Activated CD8-positive, alpha-beta T cell treated with anti-CD3 and anti-CD28 coated beads for 36 hours (primary cell): ENCODE measurements around the gene MYO1D. TPM values are rescaled to one million over a fixed set of nuclear protein-coding genes. Genes with fewer than 3 reads are reported as not detected.
"Not testable (repeated sequence)": the region's sequence is repeated elsewhere in the genome, so short reads cannot be mapped to it uniquely, and the experiment has no call there.

ENCODE experiments used
- ATAC-seq: fragments of 200-7000 bp; cut with Tn5 transposase; one replicate; pipeline ENCODE4 v1.10.0; 2021; ENCODE audit warnings: mild to moderate bottlenecking, moderate library complexity
- CTCF ChIA-PET: fragments of 350-600 bp; sonication (Branson Sonifier 250); formaldehyde crosslinking; loops from one replicate; lab custom pipeline; 2021; ENCODE audit warnings: antibody characterized with exemption; lab: Charles Lee
- POLR2A ChIA-PET: fragments of 350-600 bp; sonication (Branson Sonifier 250); formaldehyde crosslinking; loops from one replicate; lab custom pipeline; 2021; ENCODE audit warnings: antibody characterized with exemption; lab: Charles Lee
- DNase-seq: peaks from one replicate; pipeline ENCODE4 v3.0.0-alpha.2; 2020
- H3K27ac Mint-ChIP-seq: one replicate; pipeline ENCODE4 v1.8.0; 2021; ENCODE audit warnings: mild to moderate bottlenecking, mixed read lengths
- H3K27me3 Mint-ChIP-seq: one replicate; pipeline ENCODE4 v1.8.0; 2021; ENCODE audit warnings: mixed read lengths
- H3K36me3 Mint-ChIP-seq: one replicate; pipeline ENCODE4 v1.8.0; 2021; ENCODE audit warnings: low read depth, mixed read lengths
- H3K4me1 Mint-ChIP-seq: one replicate; pipeline ENCODE4 v1.8.0; 2021; ENCODE audit warnings: low read depth, mixed read lengths
- H3K4me3 Mint-ChIP-seq: one replicate; pipeline ENCODE4 v1.8.0; 2021; ENCODE audit warnings: mild to moderate bottlenecking, moderate library complexity, mixed read lengths
- H3K9me3 Mint-ChIP-seq: one replicate; pipeline ENCODE4 v1.8.0; 2021; ENCODE audit warnings: mixed read lengths
- intact Hi-C: fragments of 100-400 bp; cut with micrococcal nuclease; formaldehyde crosslinking; loops from one replicate; pipeline ENCODE4 v1.10.0; 2022
- total RNA-seq, 2 experiments: library from RNA; stranded (reverse); gene quantifications; one replicate each; pipeline ENCODE4 v1.2.3, GENCODE V29; 2021
- TF ChIP-seq, protein P1 (sequence below): fragments of 200-600 bp; IDR thresholded peaks from one replicate; pipeline ENCODE4 v1.8.0; 2022; ENCODE audit warnings: antibody characterized with exemption, mild to moderate bottlenecking

Gene MYO1D
- total RNA-seq, 2 experiments from 2014 or later = 8.3 to 9.2 TPM

- ChIA-PET POLR2A (no interaction called here), CTCF (no interaction called here)
- TF ChIP-seq, protein P1, sequence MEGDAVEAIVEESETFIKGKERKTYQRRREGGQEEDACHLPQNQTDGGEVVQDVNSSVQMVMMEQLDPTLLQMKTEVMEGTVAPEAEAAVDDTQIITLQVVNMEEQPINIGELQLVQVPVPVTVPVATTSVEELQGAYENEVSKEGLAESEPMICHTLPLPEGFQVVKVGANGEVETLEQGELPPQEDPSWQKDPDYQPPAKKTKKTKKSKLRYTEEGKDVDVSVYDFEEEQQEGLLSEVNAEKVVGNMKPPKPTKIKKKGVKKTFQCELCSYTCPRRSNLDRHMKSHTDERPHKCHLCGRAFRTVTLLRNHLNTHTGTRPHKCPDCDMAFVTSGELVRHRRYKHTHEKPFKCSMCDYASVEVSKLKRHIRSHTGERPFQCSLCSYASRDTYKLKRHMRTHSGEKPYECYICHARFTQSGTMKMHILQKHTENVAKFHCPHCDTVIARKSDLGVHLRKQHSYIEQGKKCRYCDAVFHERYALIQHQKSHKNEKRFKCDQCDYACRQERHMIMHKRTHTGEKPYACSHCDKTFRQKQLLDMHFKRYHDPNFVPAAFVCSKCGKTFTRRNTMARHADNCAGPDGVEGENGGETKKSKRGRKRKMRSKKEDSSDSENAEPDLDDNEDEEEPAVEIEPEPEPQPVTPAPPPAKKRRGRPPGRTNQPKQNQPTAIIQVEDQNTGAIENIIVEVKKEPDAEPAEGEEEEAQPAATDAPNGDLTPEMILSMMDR = no peak
- Mint-ChIP-seq H3K27me3 (no peaks in the 10 kb centered on the region), H3K36me3 (peaks cover 8% of the 10 kb centered on the region), H3K4me3 (no peak overlapping the region), H3K27ac (no peak overlapping the region), H3K9me3 (peaks cover 4% of the 10 kb centered on the region), H3K4me1 (no peaks in the 10 kb centered on the region)
- intact Hi-C loops = no loop called here
- ATAC-seq (no peak), DNase-seq (no peak)
These were observed 151.2 kb downstream of the MYO1D start for GRCh38 chr17:32725697-32726096.

GRCh38 chr17:32723310-32723955, 153.5 kb downstream of the MYO1D start:
- ATAC-seq (no peak), DNase-seq (no peak)
- Mint-ChIP-seq H3K4me3 (no peak overlapping the region), H3K9me3 (peaks cover 4% of the 10 kb centered on the region), H3K4me1 (no peaks in the 10 kb centered on the region), H3K36me3 (peaks cover 9% of the 10 kb centered on the region), H3K27me3 (no peaks in the 10 kb centered on the region), H3K27ac (no peak overlapping the region)
- TF ChIP-seq, protein P1 = no peak
- ChIA-PET CTCF (interaction anchor here (1.3 to 1.5 kb wide), 2 partner anchors 8 to 15 kb away, joined by 3 read pairs; no protein-coding TSS in a partner anchor), POLR2A (no interaction called here)
- intact Hi-C loops = no loop called here

- intact Hi-C loops = no loop called here
- TF ChIP-seq, protein P1 = no peak
- no peak overlapping the region for H3K27ac Mint-ChIP-seq
- H3K4me3 Mint-ChIP-seq = no peak overlapping the region
- H3K27me3 Mint-ChIP-seq = no peaks in the 10 kb centered on the region
- CTCF ChIA-PET = interaction anchor here (1.5 kb wide), 1 partner anchor 14 kb away, joined by 3 read pairs; no protein-coding TSS in a partner anchor
- peaks cover 4% of the 10 kb centered on the region for H3K9me3 Mint-ChIP-seq
- POLR2A ChIA-PET = no interaction called here
- H3K4me1 Mint-ChIP-seq = no peaks in the 10 kb centered on the region
- DNase-seq = no peak
- no peak for ATAC-seq
- H3K36me3 Mint-ChIP-seq = peaks cover 9% of the 10 kb centered on the region
These were observed 154.2 kb downstream of the MYO1D start for GRCh38 chr17:32722733-32723132.

DNA sequence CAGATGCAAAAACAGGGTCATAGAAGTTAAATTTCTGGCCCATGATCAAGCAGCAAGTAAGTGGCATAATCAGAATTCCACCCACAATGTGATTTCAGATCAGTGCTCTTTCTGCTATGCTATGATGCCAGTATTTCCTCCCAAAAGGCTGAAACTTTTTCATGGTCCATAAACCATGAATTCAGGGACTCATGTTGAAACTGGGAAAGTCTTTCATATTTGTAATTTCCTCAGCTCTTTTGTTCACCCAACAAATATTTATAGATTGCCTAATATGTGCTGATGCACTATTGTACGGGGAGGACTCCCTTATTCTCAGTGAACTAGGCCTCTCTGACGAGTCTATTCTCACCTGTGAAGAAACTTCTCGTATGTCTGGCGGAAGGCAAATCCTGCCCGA, 156.3 kb downstream of the MYO1D start:
- DNase-seq = no peak
- intact Hi-C loops = no loop called here
- no peak overlapping the region for H3K4me3 Mint-ChIP-seq
- peaks cover 6% of the 10 kb centered on the region for H3K36me3 Mint-ChIP-seq
- CTCF ChIA-PET = interaction anchor here (1.2 kb wide), 1 partner anchor 259 kb away, joined by 3 read pairs; no protein-coding TSS in a partner anchor
- peaks cover 4% of the 10 kb centered on the region for H3K9me3 Mint-ChIP-seq
- H3K4me1 Mint-ChIP-seq = no peaks in the 10 kb centered on the region
- no peak overlapping the region for H3K27ac Mint-ChIP-seq
- POLR2A ChIA-PET = no interaction called here
- no peak for ATAC-seq
- TF ChIP-seq, protein P1 = no peak
- H3K27me3 Mint-ChIP-seq = no peaks in the 10 kb centered on the region

GRCh38 chr17:32719689-32720088, 157.2 kb downstream of the MYO1D start:
- Mint-ChIP-seq H3K4me1 (no peaks in the 10 kb centered on the region), H3K9me3 (no peaks in the 10 kb centered on the region), H3K4me3 (no peak overlapping the region), H3K27ac (no peak overlapping the region), H3K36me3 (peaks cover 1% of the 10 kb centered on the region), H3K27me3 (no peaks in the 10 kb centered on the region)
- ChIA-PET CTCF (no interaction called here), POLR2A (no interaction called here)
- TF ChIP-seq, protein P1 = no peak
- intact Hi-C loops = no loop called here
- no peak for ATAC-seq
- DNase-seq = no peak

GRCh38 chr17:32714922-32715321, 162.0 kb downstream of the MYO1D start:
- H3K36me3 Mint-ChIP-seq, POLR2A ChIA-PET, intact Hi-C loops, H3K4me1 Mint-ChIP-seq, H3K4me3 Mint-ChIP-seq, H3K27me3 Mint-ChIP-seq, H3K27ac Mint-ChIP-seq, H3K9me3 Mint-ChIP-seq, DNase-seq, ATAC-seq: not testable (repeated sequence)
- CTCF ChIA-PET = interaction anchor here (1.5 kb wide), 2 partner anchors 9 to 56 kb away, joined by 3 to 4 read pairs; no protein-coding TSS in a partner anchor

GRCh38 chr17:32714206-32714605, 162.7 kb downstream of the MYO1D start:
- intact Hi-C loops, H3K4me1 Mint-ChIP-seq, H3K36me3 Mint-ChIP-seq, H3K9me3 Mint-ChIP-seq, H3K27me3 Mint-ChIP-seq, H3K27ac Mint-ChIP-seq, H3K4me3 Mint-ChIP-seq, ATAC-seq, DNase-seq, POLR2A ChIA-PET: not testable (repeated sequence)
- CTCF ChIA-PET = interaction anchor here (1.5 kb wide), 1 partner anchor 55 kb away, joined by 4 read pairs; no protein-coding TSS in a partner anchor
